ENCODE data around the gene CCDC186.

The CCDC186 gene

GRCh38 chr10:114094795-114095194 is 79.2 kb downstream of the CCDC186 start:
- Histone ChIP-seq H3K27ac (no peak overlapping the region), H3K27me3 (ENCODE audit: control insufficient read depth, insufficient read depth, low read length) (no peaks in the 10 kb centered on the region), H2AFZ (no peak overlapping the region), H3K4me3 (ENCODE audit: low read depth, low read length) (no peak overlapping the region), H3K4me2 (ENCODE audit: low read length) (no peak overlapping the region), H3K9ac (no peak overlapping the region), H3K79me2 (no peaks in the 10 kb centered on the region), H3K4me1 (no peaks in the 10 kb centered on the region), H3K9me3 (ENCODE audit: control insufficient read depth, low read length) (no peaks in the 10 kb centered on the region), H3K36me3 (ENCODE audit: control insufficient read depth, insufficient read depth, low read length) (no peaks in the 10 kb centered on the region)
- no peak for TF ChIP-seq CTCF (IDR thresholded peaks at IDR 0.05)

GRCh38 chr10:114087655-114088054 is 86.3 kb downstream of the CCDC186 start:
- no peak overlapping the region for H3K4me2 ChIP-seq (ENCODE audit: low read length)
- H3K27ac ChIP-seq: no peak overlapping the region
- no peaks in the 10 kb centered on the region for H3K27me3 ChIP-seq (ENCODE audit: control insufficient read depth, insufficient read depth, low read length)
- H3K4me1 ChIP-seq: no peaks in the 10 kb centered on the region
- H3K9ac ChIP-seq: no peak overlapping the region
- no peaks in the 10 kb centered on the region for H3K9me3 ChIP-seq (ENCODE audit: control insufficient read depth, low read length)
- no peaks in the 10 kb centered on the region for H3K36me3 ChIP-seq (ENCODE audit: control insufficient read depth, insufficient read depth, low read length)
- no peaks in the 10 kb centered on the region for H3K79me2 ChIP-seq
- no peak overlapping the region for H2AFZ ChIP-seq
- no peak overlapping the region for H3K4me3 ChIP-seq (ENCODE audit: low read depth, low read length)
- TF ChIP-seq CTCF (IDR thresholded peaks at IDR 0.05): no peak

GRCh38 chr10:114087255-114087654 is 86.7 kb downstream of the CCDC186 start:
- H2AFZ ChIP-seq: no peak overlapping the region
- TF ChIP-seq CTCF (IDR thresholded peaks at IDR 0.05): no peak
- H3K27ac ChIP-seq: no peak overlapping the region
- no peaks in the 10 kb centered on the region for H3K4me1 ChIP-seq
- H3K4me3 ChIP-seq (ENCODE audit: low read depth, low read length): no peak overlapping the region
- H3K9me3 ChIP-seq (ENCODE audit: control insufficient read depth, low read length): no peaks in the 10 kb centered on the region
- no peaks in the 10 kb centered on the region for H3K27me3 ChIP-seq (ENCODE audit: control insufficient read depth, insufficient read depth, low read length)
- H3K36me3 ChIP-seq (ENCODE audit: control insufficient read depth, insufficient read depth, low read length): no peaks in the 10 kb centered on the region
- H3K79me2 ChIP-seq: no peaks in the 10 kb centered on the region
- H3K9ac ChIP-seq: no peak overlapping the region
- no peak overlapping the region for H3K4me2 ChIP-seq (ENCODE audit: low read length)

- Histone ChIP-seq H2AFZ (peak overlapping the region; percentile 15), H3K27ac (no peak overlapping the region), H3K4me2 (ENCODE audit: low read length) (no peak overlapping the region), H3K79me2 (no peaks in the 10 kb centered on the region), H3K4me1 (no peaks in the 10 kb centered on the region), H3K9me3 (ENCODE audit: control insufficient read depth, low read length) (no peaks in the 10 kb centered on the region), H3K27me3 (ENCODE audit: control insufficient read depth, insufficient read depth, low read length) (no peaks in the 10 kb centered on the region), H3K9ac (no peak overlapping the region), H3K36me3 (ENCODE audit: control insufficient read depth, insufficient read depth, low read length) (no peaks in the 10 kb centered on the region), H3K4me3 (ENCODE audit: low read depth, low read length) (no peak overlapping the region)
- TF ChIP-seq CTCF (IDR thresholded peaks at IDR 0.05): no peak
Observed at GRCh38 chr10:114084215-114084614, 89.8 kb downstream of the CCDC186 start.

- Histone ChIP-seq H3K4me2 (ENCODE audit: low read length) (no peak overlapping the region), H3K79me2 (no peaks in the 10 kb centered on the region), H2AFZ (no peak overlapping the region), H3K27ac (no peak overlapping the region), H3K36me3 (ENCODE audit: control insufficient read depth, insufficient read depth, low read length) (no peaks in the 10 kb centered on the region), H3K4me1 (no peaks in the 10 kb centered on the region), H3K4me3 (ENCODE audit: low read depth, low read length) (no peak overlapping the region), H3K27me3 (ENCODE audit: control insufficient read depth, insufficient read depth, low read length) (no peaks in the 10 kb centered on the region), H3K9me3 (ENCODE audit: control insufficient read depth, low read length) (no peaks in the 10 kb centered on the region), H3K9ac (no peak overlapping the region)
- TF ChIP-seq CTCF (IDR thresholded peaks at IDR 0.05): no peak
Observed at GRCh38 chr10:114083040-114083439, 91.0 kb downstream of the CCDC186 start.

All from parathyroid adenoma (tissue), 2 donors.